Fibroblast of lung (primary cell): ENCODE data around the gene MED28. TPM values are rescaled to one million over a fixed set of nuclear protein-coding genes. Genes with fewer than 3 reads are reported as not detected.

Experiments
- DNase-seq, 2 donors: peaks; one replicate each; pipeline versions ENCODE4 v3.0.0 to v3.0.0-alpha.2; 2010; ENCODE audit warnings: low read depth in 2 of 2
- H2AFZ ChIP-seq: 2 replicates; pipeline ENCODE4 v1.5.1; 2012; ENCODE audit warnings: low read length, control low read depth, inconsistent platforms
- H3K27ac ChIP-seq: 2 replicates; pipeline ENCODE4 v1.5.1; 2011; ENCODE audit warnings: low read length, control low read depth; ENCODE audit not compliant: insufficient read depth
- H3K27me3 ChIP-seq: 2 replicates; pipeline ENCODE4 v1.5.1; 2011; ENCODE audit warnings: mild to moderate bottlenecking, low read length; ENCODE audit not compliant: control insufficient read depth, insufficient read depth
- H3K36me3 ChIP-seq: 2 replicates; pipeline ENCODE4 v1.5.1; 2011; ENCODE audit warnings: low read length; ENCODE audit not compliant: control insufficient read depth, insufficient read depth
- H3K4me1 ChIP-seq: 2 replicates; pipeline ENCODE4 v1.5.1; 2011; ENCODE audit warnings: low read length; ENCODE audit not compliant: control insufficient read depth, insufficient read depth; ENCODE audit errors: extremely low read depth
- H3K4me2 ChIP-seq: 2 replicates; pipeline ENCODE4 v1.5.1; 2011; ENCODE audit warnings: low read length, control low read depth; ENCODE audit not compliant: insufficient read depth; ENCODE audit errors: extremely low read depth
- H3K4me3 ChIP-seq, 4 experiments: fragments of 200-600 bp in 1 of 4; sonication (generic) in 1 of 4; replicated peaks in 1 of 4; 2 replicates each; pipeline ENCODE4 v1.5.1; 2011 to 2016; ENCODE audit warnings: low read length in 4 of 4, low read depth in 3 of 4, mild to moderate bottlenecking in 3 of 4, control low read depth in 2 of 4, inconsistent platforms in 1 of 4, mixed read lengths in 1 of 4; ENCODE audit not compliant: insufficient read depth in 1 of 4; ENCODE audit errors: control extremely low read depth in 1 of 4
- H3K79me2 ChIP-seq: 2 replicates; pipeline ENCODE4 v1.5.1; 2012; ENCODE audit warnings: mild to moderate bottlenecking, low read length, inconsistent platforms; ENCODE audit not compliant: control insufficient read depth, insufficient read depth
- H3K9ac ChIP-seq: 2 replicates; pipeline ENCODE4 v1.5.1; 2011; ENCODE audit warnings: mild to moderate bottlenecking, low read length, control low read depth; ENCODE audit not compliant: insufficient read depth
- H3K9me3 ChIP-seq: 2 replicates; pipeline ENCODE4 v1.5.1; 2012; ENCODE audit warnings: low read depth, low read length; ENCODE audit not compliant: control insufficient read depth, insufficient read depth
- H4K20me1 ChIP-seq: 2 replicates; pipeline ENCODE4 v1.5.1; 2011; ENCODE audit warnings: low read length; ENCODE audit not compliant: control insufficient read depth, insufficient read depth; ENCODE audit errors: extremely low read depth
- EZH2 ChIP-seq: IDR thresholded peaks from 2 replicates; pipeline ENCODE4 v1.5.1; 2012; ENCODE audit warnings: low read length, control low read depth, mild to moderate bottlenecking; ENCODE audit errors: missing control alignments
- polyA plus RNA-seq, 2 donors: library from polyadenylated mRNA; depleted of rRNA in 1 of 2; stranded (reverse) in 1 of 2; unstranded in 1 of 2; fragments of >200 nt; gene quantifications; 2 replicates each; pipeline ENCODE4 v1.2.1, GENCODE V29; 2011 to 2012; ENCODE audit warnings: missing spikeins in 1 of 2
- total RNA-seq: library from RNA; depleted of rRNA; stranded (reverse); fragments of >200 nt; gene quantifications from 2 replicates; pipeline ENCODE4 v1.2.1, GENCODE V29; 2014
- TF ChIP-seq, protein P1 (sequence below), 2 donors: IDR thresholded peaks in 1 of 2; conservative IDR thresholded peaks in 1 of 2; 1 replicate in 1 of 2; 2 replicates in 1 of 2; pipeline ENCODE4 v1.5.1; 2011 to 2012; ENCODE audit warnings: low read length in 2 of 2, control low read depth in 1 of 2, inconsistent platforms in 1 of 2, low read depth in 1 of 2, mild to moderate bottlenecking in 1 of 2

MED28 gene
- total and polyA plus RNA-seq, 2 donors (not counting 1 experiment from before 2014, with no cell fraction given): 16.8 to 20.1 TPM

DNA sequence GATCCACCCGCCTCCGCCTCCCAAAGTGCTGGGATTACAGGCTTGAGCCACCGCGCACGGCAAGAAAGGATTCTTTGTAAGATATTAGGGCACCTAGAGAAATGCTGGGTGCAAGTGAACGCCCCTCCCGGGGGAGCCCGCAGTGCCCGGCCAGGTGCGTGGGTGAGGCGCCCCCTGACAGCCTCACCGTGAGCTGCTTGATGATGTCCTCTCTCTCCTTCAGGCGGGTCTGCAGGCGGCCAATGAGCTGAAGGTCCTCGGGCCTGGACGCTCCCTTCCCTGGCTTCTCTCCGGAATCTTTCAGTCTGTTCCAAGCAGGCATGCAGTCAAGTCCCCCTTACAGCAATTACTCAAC lies 21.9 kb downstream of the MED28 start:
- no peaks in the 10 kb centered on the region for H3K79me2 ChIP-seq
- H3K27ac ChIP-seq: no peak overlapping the region
- no peak for TF ChIP-seq EZH2
- TF ChIP-seq, protein P1, sequence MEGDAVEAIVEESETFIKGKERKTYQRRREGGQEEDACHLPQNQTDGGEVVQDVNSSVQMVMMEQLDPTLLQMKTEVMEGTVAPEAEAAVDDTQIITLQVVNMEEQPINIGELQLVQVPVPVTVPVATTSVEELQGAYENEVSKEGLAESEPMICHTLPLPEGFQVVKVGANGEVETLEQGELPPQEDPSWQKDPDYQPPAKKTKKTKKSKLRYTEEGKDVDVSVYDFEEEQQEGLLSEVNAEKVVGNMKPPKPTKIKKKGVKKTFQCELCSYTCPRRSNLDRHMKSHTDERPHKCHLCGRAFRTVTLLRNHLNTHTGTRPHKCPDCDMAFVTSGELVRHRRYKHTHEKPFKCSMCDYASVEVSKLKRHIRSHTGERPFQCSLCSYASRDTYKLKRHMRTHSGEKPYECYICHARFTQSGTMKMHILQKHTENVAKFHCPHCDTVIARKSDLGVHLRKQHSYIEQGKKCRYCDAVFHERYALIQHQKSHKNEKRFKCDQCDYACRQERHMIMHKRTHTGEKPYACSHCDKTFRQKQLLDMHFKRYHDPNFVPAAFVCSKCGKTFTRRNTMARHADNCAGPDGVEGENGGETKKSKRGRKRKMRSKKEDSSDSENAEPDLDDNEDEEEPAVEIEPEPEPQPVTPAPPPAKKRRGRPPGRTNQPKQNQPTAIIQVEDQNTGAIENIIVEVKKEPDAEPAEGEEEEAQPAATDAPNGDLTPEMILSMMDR (conservative IDR thresholded peaks at IDR 0.05 in 1 of 2, IDR thresholded peaks at IDR 0.05 in 1 of 2; ENCODE audit: low read depth in 1 of 2, low read length in 2 of 2): no peak
- no peak overlapping the region for H3K4me2 ChIP-seq
- DNase-seq: no peak
- H3K27me3 ChIP-seq: no peaks in the 10 kb centered on the region
- H3K9me3 ChIP-seq: no peaks in the 10 kb centered on the region
- H3K9ac ChIP-seq: no peak overlapping the region
- H3K4me1 ChIP-seq: no peaks in the 10 kb centered on the region
- H3K36me3 ChIP-seq: peaks cover 9% of the 10 kb centered on the region
- no peaks in the 10 kb centered on the region for H4K20me1 ChIP-seq
- H2AFZ ChIP-seq: no peak overlapping the region
- no peak overlapping the region for H3K4me3 ChIP-seq

GRCh38 chr4:17636696-17637622 lies 22.5 kb downstream of the MED28 start:
- H3K79me2 ChIP-seq: no peaks in the 10 kb centered on the region
- no peak overlapping the region for H2AFZ ChIP-seq
- DNase-seq: peak; percentile 54 to 75

GRCh38 chr4:17639136-17639535 lies 24.7 kb downstream of the MED28 start:
- Histone ChIP-seq H3K79me2 (no peaks in the 10 kb centered on the region), H3K4me1 (no peaks in the 10 kb centered on the region), H3K27ac (no peak overlapping the region), H3K4me2 (no peak overlapping the region), H3K9ac (no peak overlapping the region), H3K9me3 (no peaks in the 10 kb centered on the region), H2AFZ (no peak overlapping the region), H3K27me3 (no peaks in the 10 kb centered on the region), H4K20me1 (no peaks in the 10 kb centered on the region), H3K36me3 (peaks cover 4% of the 10 kb centered on the region), H3K4me3 (no peak overlapping the region)
- no peak for DNase-seq
- no peak for TF ChIP-seq EZH2
- TF ChIP-seq, protein P1 (conservative IDR thresholded peaks at IDR 0.05 in 1 of 2, IDR thresholded peaks at IDR 0.05 in 1 of 2; ENCODE audit: low read depth in 1 of 2, low read length in 2 of 2): no peak

More at GRCh38 chr4:17636696-17637622, 22.5 kb downstream of the MED28 start:
- Histone ChIP-seq H3K9me3 (no peaks in the 10 kb centered on the region), H3K36me3 (peaks cover 4% of the 10 kb centered on the region), H4K20me1 (no peaks in the 10 kb centered on the region), H3K27ac (no peak overlapping the region), H3K4me3 (no peak overlapping the region), H3K4me1 (no peaks in the 10 kb centered on the region), H3K27me3 (no peaks in the 10 kb centered on the region), H3K4me2 (no peak overlapping the region), H3K9ac (no peak overlapping the region)
- TF ChIP-seq, protein P1 (conservative IDR thresholded peaks at IDR 0.05 in 1 of 2, IDR thresholded peaks at IDR 0.05 in 1 of 2; ENCODE audit: low read depth in 1 of 2, low read length in 2 of 2): peak; percentile 80 to 83
- no peak for TF ChIP-seq EZH2
